NCI-H460 (cell line): ENCODE data around the gene SERINC3. TPM values are rescaled to one million over a fixed set of nuclear protein-coding genes. Genes with fewer than 3 reads are reported as not detected.

ENCODE experiments used
- small RNA-seq, 2 experiments: library from RNA; depleted of rRNA; stranded (forward); fragments of <200 nt; gene quantifications; one replicate each; pipeline ENCODE3, GENCODE V24; 2014
- total RNA-seq: library from RNA; depleted of rRNA; stranded (reverse); fragments of >200 nt; shearing (Covaris generic); gene quantifications from 2 replicates; pipeline ENCODE4 v1.2.3, GENCODE V29; 2014; rRNA removed

SERINC3 gene
- total RNA-seq, 1 experiment from 2014 or later = 130 TPM

Small RNA genes within 50 kb of the gene (small RNA-seq; reads per million reads assigned to genes)
- 0.25 to 6.8 reads per million in 2 experiments for gene RPL37AP1

Other genes starting within 250 kb of the SERINC3 start
- 13.0 and 14.3 TPM in 2 replicates for gene FITM2, start 210.9 kb downstream of the SERINC3 start, total RNA-seq
- not detected in 2 replicates for gene R3HDML, start 185.0 kb downstream of the SERINC3 start, total RNA-seq
- 0.12 TPM in 1 of 2 replicates, not detected in the other for gene HNF4A, start 166.4 kb downstream of the SERINC3 start, total RNA-seq
- 8.2 and 11.3 TPM in 2 replicates for gene TTPAL, start 46.2 kb downstream of the SERINC3 start, total RNA-seq
- gene PKIG, start 60.5 kb upstream of the SERINC3 start, total RNA-seq = 28.0 and 28.7 TPM in 2 replicates
- 5.2 and 7.2 TPM in 2 replicates for gene ADA, start 129.6 kb upstream of the SERINC3 start, total RNA-seq
- gene CCN5, start 193.3 kb upstream of the SERINC3 start, total RNA-seq = 5.3 and 8.1 TPM in 2 replicates
- gene KCNK15, start 223.8 kb upstream of the SERINC3 start, total RNA-seq = 1.0 and 1.2 TPM in 2 replicates